GM19397 (cell line): ENCODE results near the gene TACC3.

Experiments used
- ATAC-seq: cut with Tn5 transposase; IDR thresholded peaks from one replicate; pipeline ENCODE4 v1.9.1; 2021; ENCODE audit warnings: mild to moderate bottlenecking, moderate library complexity; ENCODE audit not compliant: unreplicated experiment

TACC3 gene

DNA sequence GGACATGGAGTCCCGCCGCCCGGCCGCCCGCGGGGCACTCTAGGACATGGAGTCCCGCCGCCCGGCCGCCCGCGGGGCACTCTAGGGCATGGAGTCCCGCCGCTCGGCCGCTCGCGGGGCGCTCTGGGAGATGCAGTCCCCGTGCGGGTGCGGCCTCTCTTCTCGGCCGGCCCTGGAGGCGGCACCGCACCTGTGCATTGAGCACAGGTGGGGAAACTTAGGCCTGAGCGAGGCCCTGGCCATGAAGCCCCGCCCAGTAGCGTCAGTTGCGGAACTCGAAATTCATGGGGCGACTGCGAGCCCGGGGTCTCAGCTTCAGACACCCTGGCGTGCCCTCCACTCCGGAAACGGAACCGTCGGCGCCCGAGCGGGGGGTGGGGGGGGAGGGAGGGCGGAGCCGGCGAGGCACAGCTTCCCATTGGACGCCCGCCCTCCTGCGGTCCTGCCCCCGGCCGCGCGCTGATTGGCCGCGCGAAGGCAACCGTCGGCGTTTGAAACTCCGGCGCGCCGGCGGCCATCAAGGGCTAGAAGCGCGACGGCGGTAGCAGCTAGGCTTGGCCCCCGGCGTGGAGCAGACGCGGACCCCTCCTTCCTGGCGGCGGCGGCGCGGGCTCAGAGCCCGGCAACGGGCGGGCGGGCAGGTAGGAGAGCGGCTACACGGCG, at the start of gene TACC3, which contains the start of gene TMEM129:
TACC3 (plus strand) TSS at position 519 of the 663 bp plus-strand sequence. CDS start 1,901 bp downstream, outside the sequence.
TMEM129 (minus strand) TSS at position 321 of the 663 bp plus-strand sequence. CDS start 486 bp downstream, outside the sequence.
- peak; percentile 76 for ATAC-seq

- no peak for ATAC-seq
Measured at GRCh38 chr4:1673671-1674070, 47.6 kb upstream of the TACC3 start.

DNA sequence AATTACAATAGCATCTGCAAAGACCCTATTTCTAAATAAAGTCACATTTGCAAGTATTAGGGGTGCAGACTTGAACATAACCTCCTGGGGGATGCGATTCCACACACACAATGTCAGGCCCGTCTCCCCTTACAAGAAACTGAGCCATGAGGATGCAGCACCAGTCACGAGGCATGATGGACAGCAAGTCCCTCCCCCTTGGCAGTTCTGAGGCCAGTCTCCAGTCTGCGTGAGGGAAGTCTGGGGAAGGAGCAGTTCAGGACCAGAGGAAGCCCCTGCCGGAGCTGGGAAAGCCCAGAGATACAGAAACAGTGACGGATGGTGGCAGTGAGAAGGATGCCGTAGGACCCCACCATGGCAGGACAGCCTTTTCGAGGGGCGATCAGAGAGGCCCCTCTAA, 46.6 kb upstream of the TACC3 start:
- no peak for ATAC-seq

- ATAC-seq: no peak
Measured at GRCh38 chr4:1675136-1675801, 46.1 kb upstream of the TACC3 start.

GRCh38 chr4:1675802-1676137, 45.6 kb upstream of the TACC3 start:
- ATAC-seq: no peak

DNA sequence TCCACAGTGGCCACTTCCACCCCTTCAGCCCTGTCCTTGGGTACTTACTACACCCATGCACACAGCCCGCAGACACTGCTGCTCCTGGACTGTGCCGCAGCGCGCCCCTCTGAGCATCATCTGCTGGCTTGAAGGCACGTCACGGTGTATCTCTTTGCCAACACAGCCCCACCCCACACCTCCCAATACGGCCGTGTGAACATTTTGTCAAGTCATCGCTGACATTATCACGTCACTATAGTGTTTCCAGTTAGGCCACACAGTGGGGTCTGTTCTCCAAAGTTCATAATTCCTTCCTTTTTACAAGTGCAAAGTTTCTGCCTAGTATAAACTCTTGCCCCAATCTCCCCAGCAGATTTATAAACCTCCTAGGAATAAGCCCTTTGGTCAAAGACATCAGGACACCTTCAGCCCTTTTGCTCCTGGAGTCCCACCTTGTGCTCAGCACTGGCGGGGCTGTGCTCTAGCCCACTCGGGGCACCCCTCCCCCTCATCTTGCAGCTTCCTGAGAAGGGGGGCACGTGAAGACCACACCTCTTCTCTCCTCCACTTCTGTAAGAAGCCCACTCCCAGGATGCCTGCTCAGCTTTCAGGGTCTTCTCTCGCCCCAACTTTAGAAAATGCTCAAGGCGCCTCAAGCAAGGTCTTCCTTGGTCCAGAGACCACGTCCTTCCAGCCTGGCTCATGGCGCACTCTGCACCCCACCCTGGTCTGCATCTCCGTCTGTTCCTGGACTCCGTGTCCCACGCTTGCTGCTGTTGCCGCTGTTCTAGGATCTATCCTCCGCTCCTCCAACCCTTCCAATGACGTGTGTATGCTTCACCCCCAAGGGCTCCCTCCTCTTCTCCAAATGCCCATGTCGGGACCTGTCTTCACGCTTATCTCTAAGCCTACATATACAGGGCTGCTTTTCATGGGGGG, 44.5 kb upstream of the TACC3 start:
- ATAC-seq: no peak

DNA sequence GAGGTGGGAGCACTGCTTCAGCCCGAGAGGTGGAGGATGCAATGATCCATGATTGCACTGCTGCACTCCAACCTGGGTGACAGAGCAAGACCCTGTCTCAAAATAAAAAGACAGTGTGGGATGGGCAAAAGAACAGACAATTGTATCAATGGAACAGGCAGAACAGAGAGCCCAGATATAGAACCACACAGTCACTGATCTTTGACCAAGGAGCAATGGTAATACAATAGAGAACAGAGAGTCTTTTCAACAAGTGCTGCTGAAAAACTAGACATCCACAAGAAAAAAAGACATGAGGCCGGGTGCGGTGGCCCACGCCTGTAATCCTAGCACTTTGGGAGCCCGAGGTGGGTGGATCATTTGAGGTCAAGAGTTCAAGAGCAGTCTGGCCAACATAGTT, 43.1 kb upstream of the TACC3 start:
- no peak for ATAC-seq

DNA sequence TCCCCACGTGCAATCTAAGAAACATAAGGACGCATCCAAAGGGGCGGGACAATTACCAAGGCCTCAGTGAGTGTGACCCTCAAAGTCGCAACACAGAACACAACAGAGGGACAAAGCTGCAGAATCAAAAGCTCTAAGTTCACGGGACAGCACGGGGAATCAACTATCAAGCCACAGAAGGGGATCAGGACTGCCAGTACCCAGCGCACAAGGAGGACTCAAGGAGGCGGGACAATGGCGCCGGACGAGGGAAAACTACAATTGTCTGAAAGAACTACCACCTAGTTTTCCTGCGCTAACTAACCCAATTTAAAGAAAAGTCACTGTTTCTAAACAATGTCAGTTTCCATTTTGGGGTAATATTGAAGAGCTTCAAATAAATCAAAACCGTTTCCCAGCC, 38.5 kb upstream of the TACC3 start:
- no peak for ATAC-seq

GRCh38 chr4:1683261-1683735, 38.0 kb upstream of the TACC3 start:
- ATAC-seq: no peak

- ATAC-seq: peak; percentile 89
Measured at GRCh38 chr4:1683736-1684505, 37.4 kb upstream of the TACC3 start, which contains the start of gene FAM53A. FAM53A (minus strand) TSS chr4:1684313; CDS start chr4:1668741, 15,572 bp downstream.

GRCh38 chr4:1684506-1685234, 36.7 kb upstream of the TACC3 start:
- ATAC-seq: no peak

GRCh38 chr4:1685235-1686150, 35.8 kb upstream of the TACC3 start:
- no peak for ATAC-seq

- no peak for ATAC-seq
Measured at GRCh38 chr4:1686440-1687036, 34.8 kb upstream of the TACC3 start.

- no peak for ATAC-seq
Measured at GRCh38 chr4:1690698-1691097, 30.6 kb upstream of the TACC3 start.

DNA sequence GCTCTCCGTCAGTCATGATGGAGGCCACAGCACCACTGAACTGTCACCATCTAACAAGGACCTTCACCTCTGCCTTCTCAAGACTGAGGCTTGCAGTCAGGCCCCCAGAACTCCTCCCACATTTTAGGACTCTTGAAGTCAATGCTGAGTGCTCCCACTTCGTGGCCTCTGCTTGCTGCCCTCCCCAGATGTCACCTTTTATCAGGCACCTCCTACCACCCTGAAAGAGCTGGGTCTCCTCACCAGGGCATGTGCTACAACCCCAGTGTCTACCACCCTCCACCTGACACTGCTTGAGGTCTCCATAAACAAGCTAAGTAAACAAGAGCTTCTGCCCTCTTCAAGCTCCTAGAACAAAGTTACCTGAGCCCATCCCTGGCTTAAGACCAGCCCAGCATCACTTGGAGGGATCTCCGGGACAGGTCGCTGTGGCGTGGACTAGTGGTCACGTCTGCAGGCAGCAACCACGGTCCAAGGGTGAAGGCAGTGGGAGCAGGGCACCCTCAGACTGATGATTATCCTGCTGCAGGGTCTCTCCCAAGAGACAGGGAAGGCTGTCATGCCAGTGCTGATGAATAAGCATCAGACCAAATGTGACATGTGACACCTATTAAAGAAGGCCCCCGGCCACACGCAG, 29.5 kb upstream of the TACC3 start:
- ATAC-seq: no peak

DNA sequence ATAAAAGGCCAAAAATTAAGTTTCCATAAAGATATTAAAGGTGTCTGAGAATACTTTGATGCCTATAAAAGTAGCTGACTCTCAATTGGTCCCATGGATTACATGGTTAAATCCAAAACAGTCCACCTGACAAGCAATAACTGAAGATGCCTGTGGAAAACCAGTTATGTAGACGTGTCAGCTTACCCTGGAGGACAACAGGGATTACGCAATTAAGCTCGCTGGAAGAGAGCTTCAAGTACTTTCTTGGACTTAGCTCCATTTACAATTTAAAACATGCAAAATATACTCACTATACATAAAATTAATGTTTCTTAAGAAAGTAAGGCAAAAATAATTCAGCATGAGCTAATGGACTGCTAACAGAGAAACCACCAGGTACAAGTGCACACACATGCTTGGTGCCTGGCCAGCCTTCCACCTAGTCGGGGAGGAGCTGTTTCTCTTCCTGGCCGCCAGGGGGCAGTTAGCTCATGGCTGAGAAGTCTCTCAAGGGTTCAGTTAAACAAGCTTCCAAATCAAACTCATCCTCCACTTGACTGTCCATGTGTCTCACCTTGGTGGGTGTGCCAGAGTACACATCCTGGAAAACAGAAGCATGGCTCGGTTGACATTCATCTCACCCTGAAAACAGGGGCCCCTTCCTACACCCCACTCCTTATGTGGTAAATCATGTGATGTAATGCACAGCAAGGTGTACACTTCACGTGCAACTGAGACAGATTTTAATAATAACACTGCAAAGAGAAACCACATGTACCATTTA, 28.0 kb upstream of the TACC3 start:
- ATAC-seq: no peak

GRCh38 chr4:1695913-1696312, 25.4 kb upstream of the TACC3 start:
- no peak for ATAC-seq
